H9 (cell line): Measurements from ENCODE around the gene SNRNP25. TPM values are rescaled to one million over a fixed set of nuclear protein-coding genes. Genes with fewer than 3 reads are reported as not detected.

Experiments
- DNase-seq: peaks from one replicate; pipeline ENCODE4 v3.0.0-alpha.2; 2017
- H2AFZ ChIP-seq: one replicate; pipeline ENCODE4 v1.6.1; 2013; ENCODE audit warnings: mild to moderate bottlenecking, low read length, control low read depth, moderate library complexity
- H2AK5ac ChIP-seq: 2 replicates; pipeline ENCODE4 v1.6.1; 2013; ENCODE audit warnings: low read length, control low read depth, mixed read lengths; ENCODE audit not compliant: insufficient read length
- H2BK120ac ChIP-seq: one replicate; pipeline ENCODE4 v1.6.1; 2013; ENCODE audit warnings: low read depth, mild to moderate bottlenecking, low read length, control low read depth, inconsistent platforms; ENCODE audit not compliant: poor library complexity, severe bottlenecking
- H2BK12ac ChIP-seq: 2 replicates; pipeline ENCODE4 v1.6.1; 2013; ENCODE audit warnings: low read length, control low read depth, mixed read lengths, low read depth; ENCODE audit not compliant: insufficient read length
- H2BK15ac ChIP-seq: 2 replicates; pipeline ENCODE4 v1.6.1; 2013; ENCODE audit warnings: low read depth, low read length, control low read depth
- H2BK20ac ChIP-seq: one replicate; pipeline ENCODE4 v1.6.1; 2013; ENCODE audit warnings: low read depth, mild to moderate bottlenecking, low read length, control low read depth, inconsistent platforms; ENCODE audit not compliant: poor library complexity, severe bottlenecking
- H2BK5ac ChIP-seq: 2 replicates; pipeline ENCODE4 v1.6.1; 2013; ENCODE audit warnings: low read length, control low read depth, mixed read lengths; ENCODE audit not compliant: insufficient read length
- H3K14ac ChIP-seq: 2 replicates; pipeline ENCODE4 v1.6.1; 2013; ENCODE audit warnings: low read length, control low read depth; ENCODE audit not compliant: insufficient read depth
- H3K18ac ChIP-seq: 2 replicates; pipeline ENCODE4 v1.6.1; 2013; ENCODE audit warnings: low read depth, mild to moderate bottlenecking, mixed read lengths, low read length, control low read depth; ENCODE audit not compliant: insufficient read length
- H3K23ac ChIP-seq: 2 replicates; pipeline ENCODE4 v1.6.1; 2013; ENCODE audit warnings: low read length, control low read depth, mixed read lengths, low read depth; ENCODE audit not compliant: insufficient read length
- H3K23me2 ChIP-seq: 2 replicates; pipeline ENCODE4 v1.6.1; 2013; ENCODE audit warnings: low read depth, mild to moderate bottlenecking, mixed read lengths, low read length, control low read depth; ENCODE audit not compliant: insufficient read length, poor library complexity, severe bottlenecking
- H3K27ac ChIP-seq: 2 replicates; pipeline ENCODE4 v1.5.1; 2013; ENCODE audit warnings: low read length, control low read depth, mixed read lengths, low read depth; ENCODE audit not compliant: insufficient read length
- H3K27me3 ChIP-seq: 2 replicates; pipeline ENCODE4 v1.6.1; 2013; ENCODE audit warnings: low read length, control low read depth, inconsistent platforms; ENCODE audit not compliant: insufficient read depth
- H3K4ac ChIP-seq: 2 replicates; pipeline ENCODE4 v1.6.1; 2013; ENCODE audit warnings: low read depth, mild to moderate bottlenecking, control low read depth, inconsistent platforms, low read length, moderate library complexity
- H3K4me1 ChIP-seq: 2 replicates; pipeline ENCODE4 v1.6.1; 2013; ENCODE audit warnings: low read length, control low read depth, inconsistent platforms; ENCODE audit not compliant: insufficient read depth
- H3K4me2 ChIP-seq: 2 replicates; pipeline ENCODE4 v1.6.1; 2013; ENCODE audit warnings: low read length, control low read depth, mixed read lengths; ENCODE audit not compliant: insufficient read length, insufficient read depth
- H3K56ac ChIP-seq: 2 replicates; pipeline ENCODE4 v1.6.1; 2013; ENCODE audit warnings: low read depth, mild to moderate bottlenecking, mixed read lengths, low read length, control low read depth; ENCODE audit not compliant: insufficient read length
- H3K79me1 ChIP-seq: 2 replicates; pipeline ENCODE4 v1.6.1; 2013; ENCODE audit warnings: low read depth, mild to moderate bottlenecking, moderate library complexity, low read length, control low read depth, inconsistent platforms; ENCODE audit not compliant: insufficient read depth, poor library complexity, severe bottlenecking
- H3K79me2 ChIP-seq: 2 replicates; pipeline ENCODE4 v1.6.1; 2013; ENCODE audit warnings: low read length, control low read depth, inconsistent platforms; ENCODE audit not compliant: insufficient read depth
- H3K9ac ChIP-seq: 2 replicates; pipeline ENCODE4 v1.6.1; 2013; ENCODE audit warnings: low read length, control low read depth, mixed read lengths; ENCODE audit not compliant: insufficient read length; ENCODE audit errors: extremely low read depth
- H3K9me3 ChIP-seq: one replicate; pipeline ENCODE4 v1.6.1; 2013; ENCODE audit warnings: low read depth, low read length, inconsistent platforms; ENCODE audit not compliant: control insufficient read depth
- H3T11ph ChIP-seq: one replicate; pipeline ENCODE4 v1.6.1; 2013; ENCODE audit warnings: mild to moderate bottlenecking, low read length, control low read depth, inconsistent platforms
- H4K20me1 ChIP-seq: one replicate; pipeline ENCODE4 v1.6.1; 2013; ENCODE audit not compliant: control insufficient read depth, insufficient read length, insufficient read depth
- H4K5ac ChIP-seq: 2 replicates; pipeline ENCODE4 v1.6.1; 2013; ENCODE audit warnings: low read depth, mild to moderate bottlenecking, mixed read lengths, low read length, control low read depth; ENCODE audit not compliant: insufficient read length
- H4K8ac ChIP-seq: replicated peaks from 2 replicates; pipeline ENCODE4 v1.6.1; 2013; ENCODE audit warnings: low read length, control low read depth, mixed read lengths, low read depth; ENCODE audit not compliant: insufficient read length
- H4K91ac ChIP-seq: 2 replicates; pipeline ENCODE4 v1.6.1; 2013; ENCODE audit warnings: low read depth, mild to moderate bottlenecking, moderate library complexity, mixed read lengths, low read length, control low read depth; ENCODE audit not compliant: insufficient read length
- H3K27ac Mint-ChIP-seq, 3 experiments: 2 replicates in 2 of 3; 3 replicates in 1 of 3; pipeline ENCODE4 v1.8.0; 2020 to 2021; ENCODE audit warnings: mixed read lengths in 3 of 3, mild to moderate bottlenecking in 1 of 3, moderate library complexity in 1 of 3
- H3K27me3 Mint-ChIP-seq: 2 replicates; pipeline ENCODE4 v1.8.0; 2021; ENCODE audit warnings: low read depth, mild to moderate bottlenecking, moderate library complexity, mixed read lengths
- H3K36me3 Mint-ChIP-seq, 3 experiments: 2 replicates in 2 of 3; 3 replicates in 1 of 3; pipeline ENCODE4 v1.8.0; 2020 to 2021; ENCODE audit warnings: low read depth in 3 of 3, mixed read lengths in 3 of 3; ENCODE audit not compliant: insufficient read depth in 1 of 3
- H3K4me1 Mint-ChIP-seq, 2 experiments: 2 replicates each; pipeline ENCODE4 v1.8.0; 2020; ENCODE audit warnings: mixed read lengths in 2 of 2
- H3K4me3 Mint-ChIP-seq, 2 experiments: 2 replicates in 1 of 2; 3 replicates in 1 of 2; pipeline ENCODE4 v1.8.0; 2020 to 2021; ENCODE audit warnings: mild to moderate bottlenecking in 2 of 2, mixed read lengths in 2 of 2, moderate library complexity in 1 of 2
- H3K9me3 Mint-ChIP-seq, 2 experiments: 2 replicates in 1 of 2; 3 replicates in 1 of 2; pipeline ENCODE4 v1.8.0; 2020; ENCODE audit warnings: mild to moderate bottlenecking in 2 of 2, mixed read lengths in 2 of 2, moderate library complexity in 1 of 2
- CTCF ChIP-seq: fragments of 200-600 bp; sonication (generic); conservative IDR thresholded peaks from 3 replicates; pipeline ENCODE4 v1.8.0; 2021; ENCODE audit warnings: antibody characterized with exemption, mild to moderate bottlenecking
- WGBS: extraction: QIAGEN DNeasy Blood & Tissue Kit; methylation state at CpG from one replicate; pipeline ENCODE4 v1.1.7; 2013; ENCODE audit warnings: missing lambda C conversion rate, low lambda C conversion rate, mixed read lengths; ENCODE audit not compliant: insufficient read length; ENCODE audit errors: extremely low coverage; 5-methylcytosine and 5-hydroxymethylcytosine counted together
- total RNA-seq: library from RNA; stranded (reverse); gene quantifications from 2 replicates; pipeline ENCODE4 v1.2.1, GENCODE V29; 2021

The SNRNP25 gene
- total RNA-seq, 1 experiment from 2014 or later: 78.5 TPM

GRCh38 chr16:33877-34647 lies 19.6 kb upstream of the SNRNP25 start:
- no CpG with 5 or more reads among the region's 21 CpGs for WGBS
- H3K14ac ChIP-seq: no peak overlapping the region
- H3K79me2 ChIP-seq: no peaks in the 10 kb centered on the region
- no peak overlapping the region for H3K4me2 ChIP-seq
- no peak overlapping the region for H2BK20ac ChIP-seq
- no peak overlapping the region for H4K5ac ChIP-seq
- H2BK15ac ChIP-seq: no peak overlapping the region
- H3K4me3 Mint-ChIP-seq: no peak overlapping the region
- no peak overlapping the region for H4K8ac ChIP-seq
- no peak for DNase-seq
- no peak overlapping the region for H2AK5ac ChIP-seq
- no peaks in the 10 kb centered on the region for H3K79me1 ChIP-seq
- no peak overlapping the region for H3K27ac ChIP-seq
- H3K9me3 ChIP-seq: no peaks in the 10 kb centered on the region
- no peak overlapping the region for H2BK120ac ChIP-seq
- no peaks in the 10 kb centered on the region for H3K4me1 Mint-ChIP-seq
- no peaks in the 10 kb centered on the region for H3K23me2 ChIP-seq
- H3K36me3 Mint-ChIP-seq: peaks cover 3 to 16% (median 11%) of the 10 kb centered on the region in 3 experiments; a peak in 4 of 7 replicates
- no peaks in the 10 kb centered on the region; a peak in 1 of 5 replicates for H3K9me3 Mint-ChIP-seq
- H2BK5ac ChIP-seq: no peak overlapping the region
- no peaks in the 10 kb centered on the region for H3K27me3 ChIP-seq
- H3K27me3 Mint-ChIP-seq: no peaks in the 10 kb centered on the region
- TF ChIP-seq CTCF: no peak
- H3T11ph ChIP-seq: no peak overlapping the region
- H3K4me1 ChIP-seq: no peaks in the 10 kb centered on the region
- no peak overlapping the region for H3K23ac ChIP-seq
- H4K91ac ChIP-seq: no peak overlapping the region
- H2AFZ ChIP-seq: no peak overlapping the region
- H3K56ac ChIP-seq: no peak overlapping the region
- no peak overlapping the region; a peak in 2 of 7 replicates for H3K27ac Mint-ChIP-seq
- no peak overlapping the region for H2BK12ac ChIP-seq
- no peaks in the 10 kb centered on the region for H4K20me1 ChIP-seq
- no peak overlapping the region for H3K9ac ChIP-seq
- H3K18ac ChIP-seq: no peak overlapping the region
- H3K4ac ChIP-seq: no peak overlapping the region
